ENCODE measurements around the gene PHACTR1. TPM values are rescaled to one million over a fixed set of nuclear protein-coding genes. Genes with fewer than 3 reads are reported as not detected.
A peak's percentile ranks its signal among the peaks of the same experiment; 100 is the strongest.

Gene PHACTR1
- total RNA-seq, 4 donors from 2014 or later: 1.5 to 3.6 (median 2.5) TPM

GRCh38 chr6:13198168-13198567 lies 481.6 kb downstream of the PHACTR1 start:
- no peak for TF ChIP-seq POLR2A (IDR thresholded peaks at IDR 0.05)
- TF ChIP-seq CTCF (IDR thresholded peaks at IDR 0.05): no peak
- H3K4me3 ChIP-seq (ENCODE audit: low read depth, poor library complexity, severe bottlenecking): no peak overlapping the region
- peak in 1 of 2 donors; percentile 18 for DNase-seq (ENCODE audit: low spot score in 2 of 2)
- WGBS, 2 donors: 73 to 86% methylated on average over 6 of the region's 6 CpGs
- intact Hi-C loops (cut with DNase I; ENCODE audit: low total_unique reads): no loop called here

- intact Hi-C loops (cut with DNase I; ENCODE audit: low total_unique reads): no loop called here
- no peak overlapping the region for H3K4me3 ChIP-seq (ENCODE audit: low read depth, poor library complexity, severe bottlenecking)
- 81 to 96% methylated on average over 6 of the region's 6 CpGs for WGBS, 2 donors
- TF ChIP-seq CTCF (IDR thresholded peaks at IDR 0.05) (no peak), POLR2A (IDR thresholded peaks at IDR 0.05) (no peak)
- DNase-seq (ENCODE audit: low spot score in 2 of 2): peak in 1 of 2 donors; percentile 29
These were observed 484.8 kb downstream of the PHACTR1 start for GRCh38 chr6:13201336-13201735.

GRCh38 chr6:13203145-13203544 lies 486.6 kb downstream of the PHACTR1 start:
- intact Hi-C loops (cut with DNase I; ENCODE audit: low total_unique reads): no loop called here
- H3K4me3 ChIP-seq (ENCODE audit: low read depth, poor library complexity, severe bottlenecking): no peak overlapping the region
- no peak for DNase-seq (ENCODE audit: low spot score in 2 of 2)
- 73 to 79% methylated on average over 4 of the region's 4 CpGs for WGBS, 2 donors
- TF ChIP-seq CTCF (IDR thresholded peaks at IDR 0.05): no peak
- no peak for TF ChIP-seq POLR2A (IDR thresholded peaks at IDR 0.05)

GRCh38 chr6:13205106-13205505 lies 488.5 kb downstream of the PHACTR1 start:
- peak in 1 of 2 donors; percentile 50 for DNase-seq (ENCODE audit: low spot score in 2 of 2)
- TF ChIP-seq POLR2A (IDR thresholded peaks at IDR 0.05): no peak
- TF ChIP-seq CTCF (IDR thresholded peaks at IDR 0.05): no peak
- intact Hi-C loops (cut with DNase I; ENCODE audit: low total_unique reads): no loop called here
- no peak overlapping the region for H3K4me3 ChIP-seq (ENCODE audit: low read depth, poor library complexity, severe bottlenecking)
- WGBS, 2 donors: 86 to 97% methylated on average over 6 of the region's 6 CpGs

GRCh38 chr6:13212096-13212495 lies 495.5 kb downstream of the PHACTR1 start:
- 83 to 96% methylated on average over 1 of the region's 1 CpG for WGBS, 2 donors
- peak in 1 of 2 donors; percentile 13 for DNase-seq (ENCODE audit: low spot score in 2 of 2)
- TF ChIP-seq POLR2A (IDR thresholded peaks at IDR 0.05) (no peak), CTCF (IDR thresholded peaks at IDR 0.05) (no peak)
- intact Hi-C loops (cut with DNase I; ENCODE audit: low total_unique reads): no loop called here
- no peak overlapping the region for H3K4me3 ChIP-seq (ENCODE audit: low read depth, poor library complexity, severe bottlenecking)

GRCh38 chr6:13212538-13212937 lies 496.0 kb downstream of the PHACTR1 start:
- TF ChIP-seq CTCF (IDR thresholded peaks at IDR 0.05): no peak
- no peak for TF ChIP-seq POLR2A (IDR thresholded peaks at IDR 0.05)
- H3K4me3 ChIP-seq (ENCODE audit: low read depth, poor library complexity, severe bottlenecking): no peak overlapping the region
- 91 to 95% methylated on average over 14 of the region's 14 CpGs for WGBS, 2 donors
- peak in 1 of 2 donors; percentile 75 for DNase-seq (ENCODE audit: low spot score in 2 of 2)
- intact Hi-C loops (cut with DNase I; ENCODE audit: low total_unique reads): no loop called here

Measured in lower leg skin (tissue), 4 donors.